Spleen (tissue), 11 donors: ENCODE data around the gene BCL6. TPM values are rescaled to one million over a fixed set of nuclear protein-coding genes. Genes with fewer than 3 reads are reported as not detected.

Experiments used
- DNase-seq: peaks from one replicate; pipeline ENCODE4 v3.0.0-alpha.2; 2020
- H3K27ac ChIP-seq, 8 donors: fragments of 200-600 bp; sonication (generic) in 7 of 8; 1 replicate in 4 of 8; 2 replicates in 4 of 8; pipeline versions ENCODE4 v1.5.0 to v1.8.0; 2016 to 2021; ENCODE audit warnings: inconsistent platforms in 4 of 8, mild to moderate bottlenecking in 4 of 8, moderate library complexity in 1 of 8
- H3K27me3 ChIP-seq, 7 donors: fragments of 200-600 bp; sonication (generic) in 6 of 7; replicated peaks in 1 of 7; 1 replicate in 4 of 7; 2 replicates in 3 of 7; pipeline versions ENCODE4 v1.5.0 to v1.8.0; 2016 to 2021; ENCODE audit warnings: inconsistent platforms in 3 of 7, mild to moderate bottlenecking in 1 of 7
- H3K36me3 ChIP-seq, 6 donors: fragments of 200-600 bp; sonication (generic) in 5 of 6; 1 replicate in 4 of 6; 2 replicates in 2 of 6; pipeline versions ENCODE4 v1.5.0 to v1.8.0; 2016 to 2021; ENCODE audit warnings: inconsistent platforms in 2 of 6
- H3K4me1 ChIP-seq, 6 donors: fragments of 200-600 bp; sonication (generic) in 5 of 6; 1 replicate in 3 of 6; 2 replicates in 3 of 6; pipeline versions ENCODE4 v1.5.0 to v1.8.0; 2016 to 2021; ENCODE audit warnings: inconsistent platforms in 3 of 6
- H3K4me3 ChIP-seq, 8 donors: fragments of 200-600 bp; sonication (generic) in 7 of 8; 1 replicate in 4 of 8; 2 replicates in 4 of 8; pipeline versions ENCODE4 v1.5.0 to v1.8.0; 2016 to 2021; ENCODE audit warnings: inconsistent platforms in 4 of 8, mild to moderate bottlenecking in 4 of 8, moderate library complexity in 2 of 8
- H3K9me3 ChIP-seq, 8 donors: fragments of 200-600 bp; sonication (generic) in 7 of 8; 1 replicate in 4 of 8; 2 replicates in 4 of 8; pipeline versions ENCODE4 v1.5.0 to v1.8.0; 2016 to 2021; ENCODE audit warnings: inconsistent platforms in 4 of 8
- POLR2A ChIP-seq, 3 donors: fragments of 450-650 bp; IDR thresholded peaks; one replicate each; pipeline ENCODE4 v1.5.1; 2017; ENCODE audit warnings: antibody characterized with exemption in 3 of 3, mild to moderate bottlenecking in 1 of 3
- POLR2AphosphoS5 ChIP-seq, 3 donors: sonication (generic); formaldehyde crosslinking; IDR thresholded peaks; one replicate each; pipeline ENCODE4 v1.5.1; 2017; ENCODE audit warnings: antibody characterized with exemption in 3 of 3
- WGBS, 5 donors: extraction: QIAGEN DNeasy Blood & Tissue Kit in 3 of 5; methylation state at CpG; one replicate each; pipeline versions ENCODE4 v1.1.5 to v1.1.7; 2013 to 2018; 5-methylcytosine and 5-hydroxymethylcytosine counted together
- intact Hi-C: fragments of 100-400 bp; cut with DNase I; formaldehyde crosslinking; loops from one replicate; pipeline ENCODE4 v1.15.0; 2023; ENCODE audit warnings: low total_unique reads
- polyA plus RNA-seq, 3 donors: library from polyadenylated mRNA; stranded (reverse); fragments of 200-250 nt; gene quantifications; one replicate each; pipeline ENCODE4 v1.2.1, GENCODE V29; 2013
- total RNA-seq, 7 donors: library from RNA; depleted of rRNA in 3 of 7; stranded (reverse); fragments of >200 nt in 3 of 7; fragmentation: NEBNext Ultra II Directional in 4 of 7; extraction: Animal tissue kit (Norgen Biotek cat#: 25700) in 4 of 7; gene quantifications; one replicate each; pipeline versions ENCODE4 v1.1.0 to v1.2.1, GENCODE V29; 2016 to 2021
- TF ChIP-seq, protein P1 (sequence below), 11 experiments: fragments of 200-600 bp in 7 of 11; fragments of 450-650 bp in 4 of 11; sonication (generic) in 4 of 11; IDR thresholded peaks in 8 of 11; conservative IDR thresholded peaks in 3 of 11; 1 replicate in 7 of 11; 2 replicates in 4 of 11; pipeline versions ENCODE4 v1.4.0 to v1.8.0; 2016 to 2021; ENCODE audit warnings: antibody characterized with exemption in 11 of 11, inconsistent platforms in 4 of 11, mild to moderate bottlenecking in 1 of 11
- donor health status: healthy with polysubstance abuse.
- donor health status: DM: no; HTN: no; CAD: no; lungs with moderate emphysema.
- donor health status: DM: no; HTN: no; CAD: no.
- donor health status: Bipolar disorder and iron deficiency.
- donor health status: healthy.
- donor health status: DM: no; HTN: no; CAD: no.
- donor health status: DM: yes; HTN: yes; CAD: no.

BCL6 gene
- total and polyA plus RNA-seq, 10 donors, result 9.5 to 444 (median 132) TPM

DNA sequence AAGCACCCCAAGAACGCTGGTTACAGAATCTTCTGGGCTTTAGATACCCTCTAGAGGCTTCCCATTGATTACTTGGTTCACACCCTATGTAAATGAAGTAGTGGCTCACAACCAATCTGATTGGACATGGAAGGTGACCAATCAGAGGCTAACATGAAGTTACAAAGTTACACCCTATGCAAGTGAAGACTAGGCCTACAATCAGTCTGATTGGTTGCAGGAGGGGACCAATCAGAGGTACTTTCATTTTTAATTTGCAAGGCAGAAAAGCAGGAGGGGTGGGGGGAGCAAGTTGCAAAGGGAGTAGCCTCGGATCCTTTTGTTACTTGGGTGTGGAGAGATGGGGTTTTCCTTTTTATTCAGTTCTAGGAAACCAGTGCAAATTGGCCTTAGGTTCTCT is 31.8 kb downstream of the BCL6 start:
- peak overlapping the region in 2 of 8 donors; percentile 5 to 53 for H3K27ac ChIP-seq

DNA sequence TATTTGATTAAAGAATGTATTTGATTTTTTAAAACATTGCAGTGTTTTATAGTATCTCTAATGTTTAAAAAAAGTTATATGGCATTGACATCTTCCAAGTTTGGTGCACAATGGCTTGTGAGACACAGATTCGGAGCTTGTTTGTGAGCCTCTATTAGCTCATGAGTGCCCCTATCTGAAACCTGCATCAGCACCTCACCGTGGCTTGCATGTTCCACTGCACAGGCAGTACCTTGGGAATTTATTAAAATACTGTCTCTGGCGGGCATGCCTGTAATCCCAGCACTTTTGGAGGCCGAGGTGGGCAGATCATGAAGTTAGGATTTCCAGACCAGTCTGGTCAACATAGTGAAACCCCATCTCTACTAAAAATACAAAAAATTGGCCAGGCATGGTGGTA is 36.1 kb downstream of the BCL6 start:
- intact Hi-C loops, result no loop called here
- no peak overlapping the region for H3K27ac ChIP-seq
- H3K27me3 ChIP-seq, result no peaks in the 10 kb centered on the region
- WGBS, 5 donors, result 75 to 88% (median 79%) methylated on average over 4 of the region's 4 CpGs
- peaks cover 0 to 9% (median 4%) of the 10 kb centered on the region in 6 donors for H3K4me1 ChIP-seq
- no peaks in the 10 kb centered on the region for H3K36me3 ChIP-seq
- H3K9me3 ChIP-seq, result no peaks in the 10 kb centered on the region
- TF ChIP-seq, protein P1, sequence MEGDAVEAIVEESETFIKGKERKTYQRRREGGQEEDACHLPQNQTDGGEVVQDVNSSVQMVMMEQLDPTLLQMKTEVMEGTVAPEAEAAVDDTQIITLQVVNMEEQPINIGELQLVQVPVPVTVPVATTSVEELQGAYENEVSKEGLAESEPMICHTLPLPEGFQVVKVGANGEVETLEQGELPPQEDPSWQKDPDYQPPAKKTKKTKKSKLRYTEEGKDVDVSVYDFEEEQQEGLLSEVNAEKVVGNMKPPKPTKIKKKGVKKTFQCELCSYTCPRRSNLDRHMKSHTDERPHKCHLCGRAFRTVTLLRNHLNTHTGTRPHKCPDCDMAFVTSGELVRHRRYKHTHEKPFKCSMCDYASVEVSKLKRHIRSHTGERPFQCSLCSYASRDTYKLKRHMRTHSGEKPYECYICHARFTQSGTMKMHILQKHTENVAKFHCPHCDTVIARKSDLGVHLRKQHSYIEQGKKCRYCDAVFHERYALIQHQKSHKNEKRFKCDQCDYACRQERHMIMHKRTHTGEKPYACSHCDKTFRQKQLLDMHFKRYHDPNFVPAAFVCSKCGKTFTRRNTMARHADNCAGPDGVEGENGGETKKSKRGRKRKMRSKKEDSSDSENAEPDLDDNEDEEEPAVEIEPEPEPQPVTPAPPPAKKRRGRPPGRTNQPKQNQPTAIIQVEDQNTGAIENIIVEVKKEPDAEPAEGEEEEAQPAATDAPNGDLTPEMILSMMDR (IDR thresholded peaks at IDR 0.05 in 8 of 11, conservative IDR thresholded peaks at IDR 0.05 in 3 of 11), result no peak
- no peak for TF ChIP-seq POLR2AphosphoS5 (IDR thresholded peaks at IDR 0.05)
- no peak for TF ChIP-seq POLR2A (IDR thresholded peaks at IDR 0.05)
- H3K4me3 ChIP-seq, result no peak overlapping the region
- DNase-seq, result no peak

More for the DNA sequence above, 31.8 kb downstream of the BCL6 start:
- H3K4me1 ChIP-seq, result peaks cover 0 to 12% (median 6%) of the 10 kb centered on the region in 6 donors
- no peak overlapping the region for H3K4me3 ChIP-seq
- WGBS, 5 donors, result 72 to 85% (median 79%) methylated on average over 2 of the region's 2 CpGs
- DNase-seq, result no peak
- TF ChIP-seq POLR2AphosphoS5 (IDR thresholded peaks at IDR 0.05) (no peak), POLR2A (IDR thresholded peaks at IDR 0.05) (no peak)
- TF ChIP-seq, protein P1 (IDR thresholded peaks at IDR 0.05 in 8 of 11, conservative IDR thresholded peaks at IDR 0.05 in 3 of 11), result no peak
- H3K36me3 ChIP-seq, result no peaks in the 10 kb centered on the region
- H3K27me3 ChIP-seq, result no peaks in the 10 kb centered on the region
- intact Hi-C loops, result loop anchor here (10.0 kb wide), 1 partner anchor 499 kb away; no protein-coding TSS in a partner anchor
- H3K9me3 ChIP-seq, result no peaks in the 10 kb centered on the region

DNA sequence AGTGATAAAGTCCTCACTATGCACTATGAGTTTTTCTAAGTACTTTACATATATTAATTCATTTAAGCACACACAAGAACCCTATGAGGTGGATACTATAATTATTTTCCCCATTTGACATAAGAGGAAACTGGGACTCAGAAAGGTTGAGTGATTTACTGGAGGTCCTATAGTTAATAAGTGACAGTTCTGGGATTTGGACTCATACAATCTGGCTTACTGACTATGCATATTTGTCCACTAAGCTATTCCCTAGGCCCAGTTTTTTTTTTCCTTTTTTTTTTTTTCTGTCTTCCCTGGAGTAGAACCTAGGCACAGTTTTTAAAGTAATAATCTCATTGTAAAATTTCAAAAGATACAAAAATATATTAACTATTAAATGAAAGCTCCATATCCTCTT is 36.6 kb downstream of the BCL6 start:
- TF ChIP-seq POLR2AphosphoS5 (IDR thresholded peaks at IDR 0.05) (no peak), POLR2A (IDR thresholded peaks at IDR 0.05) (no peak)
- TF ChIP-seq, protein P1 (IDR thresholded peaks at IDR 0.05 in 8 of 11, conservative IDR thresholded peaks at IDR 0.05 in 3 of 11), result no peak
- H3K36me3 ChIP-seq, result no peaks in the 10 kb centered on the region
- no peak for DNase-seq
- H3K9me3 ChIP-seq, result no peaks in the 10 kb centered on the region
- no peak overlapping the region for H3K4me3 ChIP-seq
- no peaks in the 10 kb centered on the region for H3K27me3 ChIP-seq
- intact Hi-C loops, result no loop called here
- H3K27ac ChIP-seq, result no peak overlapping the region
- peaks cover 0 to 4% (median 2%) of the 10 kb centered on the region in 6 donors for H3K4me1 ChIP-seq

DNA sequence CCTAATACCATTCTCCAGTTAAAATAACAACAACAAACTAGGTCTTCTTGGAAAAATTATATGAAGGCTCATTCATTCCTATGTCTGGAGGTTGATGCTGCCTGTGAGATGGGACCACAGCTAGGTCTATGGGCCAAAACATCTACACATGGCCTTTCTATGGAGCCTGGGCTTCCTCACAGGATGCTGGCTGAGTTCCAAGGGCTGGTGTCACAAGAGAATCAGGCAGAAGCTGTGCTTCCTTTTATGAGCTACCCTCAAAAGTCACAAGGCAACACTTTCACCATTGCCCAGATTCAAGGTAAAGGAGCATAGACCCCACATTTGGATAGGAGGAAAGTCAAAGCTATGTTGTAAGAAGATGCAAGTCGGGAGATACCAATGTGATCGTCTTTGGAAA is 38.3 kb downstream of the BCL6 start:
- Histone ChIP-seq H3K27me3 (no peaks in the 10 kb centered on the region), H3K36me3 (no peaks in the 10 kb centered on the region), H3K27ac (no peak overlapping the region), H3K4me1 (no peaks in the 10 kb centered on the region), H3K4me3 (no peak overlapping the region), H3K9me3 (no peaks in the 10 kb centered on the region)
- intact Hi-C loops, result no loop called here
- no peak for DNase-seq
- 48 to 82% (median 64%) methylated on average over 2 of the region's 2 CpGs for WGBS, 5 donors
- no peak for TF ChIP-seq POLR2AphosphoS5 (IDR thresholded peaks at IDR 0.05)
- TF ChIP-seq POLR2A (IDR thresholded peaks at IDR 0.05), result no peak
- TF ChIP-seq, protein P1 (IDR thresholded peaks at IDR 0.05 in 8 of 11, conservative IDR thresholded peaks at IDR 0.05 in 3 of 11), result no peak
